ENCODE data around the gene POMP.

GRCh38 chr13:28671126-28671792, 12.3 kb downstream of the POMP start:
- TF ChIP-seq CTCF (IDR thresholded peaks at IDR 0.05) (no peak), POLR2A (IDR thresholded peaks at IDR 0.05) (no peak)

All from body of pancreas (tissue), 4 donors.